ENCODE data around the gene OR10D3.
"Not testable (repeated sequence)": the region's sequence is repeated elsewhere in the genome, so short reads cannot be mapped to it uniquely, and the experiment has no call there.

Gene OR10D3, protein sequence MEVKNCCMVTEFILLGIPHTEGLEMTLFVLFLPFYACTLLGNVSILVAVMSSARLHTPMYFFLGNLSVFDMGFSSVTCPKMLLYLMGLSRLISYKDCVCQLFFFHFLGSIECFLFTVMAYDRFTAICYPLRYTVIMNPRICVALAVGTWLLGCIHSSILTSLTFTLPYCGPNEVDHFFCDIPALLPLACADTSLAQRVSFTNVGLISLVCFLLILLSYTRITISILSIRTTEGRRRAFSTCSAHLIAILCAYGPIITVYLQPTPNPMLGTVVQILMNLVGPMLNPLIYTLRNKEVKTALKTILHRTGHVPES

DNA sequence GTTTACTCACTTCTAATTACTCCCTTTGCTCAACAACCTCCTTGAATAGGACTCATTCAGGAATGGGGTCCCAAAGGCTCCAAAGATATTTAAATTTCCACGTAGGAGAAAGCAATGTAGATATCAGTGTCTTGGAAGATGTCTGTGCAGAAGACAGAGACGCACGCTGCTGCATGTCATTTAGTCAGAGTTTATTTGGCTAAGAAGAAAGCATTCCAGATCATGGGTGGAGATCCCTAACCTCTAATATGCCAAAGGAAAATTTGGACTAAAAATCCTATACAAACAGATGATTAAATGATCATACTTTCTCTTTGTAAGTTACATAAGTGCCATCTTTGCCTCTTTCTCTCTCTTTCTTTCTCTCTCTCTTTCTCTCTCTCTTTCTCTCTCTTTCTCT is at the start of gene OR10D3:
Gene OR10D3, plus strand, starts transcription at position 278 of the 400 bp plus-strand sequence. CDS start 1,925 bp downstream, outside the sequence.
- DNase-seq = no peak

DNA sequence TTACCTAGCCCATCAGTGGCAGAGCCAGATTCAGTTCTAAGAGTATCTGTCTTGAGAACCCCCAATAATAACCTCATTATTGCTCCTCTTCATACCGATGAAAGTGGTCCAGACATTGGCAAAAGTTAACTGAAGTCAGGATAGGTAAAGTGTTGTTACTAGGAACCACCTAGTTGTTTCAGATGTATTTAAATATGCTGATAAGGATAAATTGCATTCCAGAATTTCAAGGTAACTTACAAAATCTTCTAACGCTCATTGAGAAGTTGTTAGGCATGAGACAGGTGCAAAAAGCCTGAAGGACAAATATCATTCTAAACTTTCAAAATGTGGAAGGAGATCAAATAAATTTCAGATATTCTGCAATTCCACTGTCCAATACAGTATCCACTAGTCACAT is 40.1 kb upstream of the OR10D3 start:
- no peak for DNase-seq

DNA sequence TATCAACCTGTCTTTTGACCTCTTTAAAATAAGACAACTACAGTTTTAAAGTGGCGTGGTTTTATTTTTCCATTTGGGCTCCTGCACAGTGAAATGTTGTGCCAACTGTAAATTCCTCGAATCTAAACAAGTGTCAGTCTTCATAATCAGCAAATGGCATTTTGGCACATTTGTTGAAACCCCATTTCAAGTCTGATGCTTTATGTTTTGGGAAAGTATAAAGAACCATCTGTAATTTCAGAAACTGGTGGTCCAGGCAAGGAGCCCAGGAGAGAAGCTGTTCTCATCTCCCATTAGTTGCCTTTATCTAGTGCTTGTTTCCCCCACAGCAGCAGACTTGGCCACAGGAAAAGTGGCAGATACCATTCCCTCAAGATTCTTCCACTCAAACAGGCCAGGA is 35.2 kb upstream of the OR10D3 start:
- DNase-seq = no peak

DNA sequence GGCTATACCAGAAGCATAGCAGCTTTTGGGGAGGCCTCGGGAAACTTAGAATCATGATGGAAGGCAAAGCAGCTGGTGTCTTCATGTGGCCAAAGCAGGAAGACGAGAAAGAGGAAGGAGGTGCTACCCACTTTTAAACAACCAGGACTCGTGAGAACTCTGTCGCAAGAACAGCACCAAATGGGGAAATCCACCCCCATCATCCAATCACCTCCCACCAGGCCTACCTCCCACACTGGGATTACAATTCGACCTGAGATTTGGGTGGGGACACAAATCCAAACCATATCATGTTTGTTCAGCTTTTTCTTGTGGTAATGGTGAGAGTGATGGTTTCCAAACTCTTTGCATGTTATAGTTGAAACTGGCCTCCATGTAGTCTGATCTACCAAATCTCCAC is 32.5 kb upstream of the OR10D3 start:
- DNase-seq = no peak

DNA sequence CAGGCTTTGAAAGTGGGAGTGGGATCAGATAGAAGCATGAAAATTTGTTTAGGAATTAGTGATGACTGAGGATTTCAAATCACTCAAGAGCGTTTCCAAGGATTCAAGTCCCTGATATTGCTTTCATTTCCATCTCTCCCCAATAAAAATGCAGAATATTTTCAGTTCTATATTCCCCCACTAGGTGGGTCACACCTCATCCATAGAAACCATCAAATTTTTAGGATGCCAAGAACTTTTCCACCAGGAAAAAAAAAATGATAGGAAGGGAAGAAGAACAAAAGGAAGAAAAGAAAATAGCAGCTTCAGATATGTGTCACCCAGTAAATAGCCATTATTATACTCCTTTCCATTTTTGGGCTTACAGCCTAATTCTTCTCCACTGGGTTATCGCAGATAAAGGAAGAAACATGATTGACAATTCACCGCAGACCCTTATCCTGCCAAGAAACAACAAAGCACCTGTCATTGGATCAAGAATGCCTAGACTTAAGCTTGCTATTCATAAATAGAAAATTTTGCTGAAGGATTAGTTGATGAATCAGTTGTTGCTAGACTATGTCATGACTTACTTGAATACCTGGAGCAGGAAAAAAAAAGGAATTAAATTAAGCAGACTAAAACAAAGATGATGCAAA is 30.3 kb upstream of the OR10D3 start:
- DNase-seq = no peak

DNA sequence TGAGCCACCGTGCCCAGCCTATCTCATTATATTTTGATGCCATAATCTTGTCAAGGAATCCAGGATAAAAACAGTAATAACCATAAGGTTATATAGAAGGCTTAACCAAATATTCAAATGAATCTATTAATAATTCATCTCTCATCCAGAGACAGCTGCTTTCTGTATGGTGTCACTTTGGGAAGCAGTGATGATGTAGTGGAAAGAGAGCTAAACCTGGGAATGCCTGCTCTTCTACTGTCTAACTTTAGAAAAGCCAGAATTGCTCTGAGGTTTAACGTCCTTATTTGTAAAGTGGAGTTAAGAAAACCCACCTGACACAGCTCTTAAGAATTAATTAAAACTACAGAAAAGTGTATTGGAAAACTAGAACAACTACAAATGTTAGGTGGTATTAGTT is 29.3 kb upstream of the OR10D3 start:
- DNase-seq = no peak

DNA sequence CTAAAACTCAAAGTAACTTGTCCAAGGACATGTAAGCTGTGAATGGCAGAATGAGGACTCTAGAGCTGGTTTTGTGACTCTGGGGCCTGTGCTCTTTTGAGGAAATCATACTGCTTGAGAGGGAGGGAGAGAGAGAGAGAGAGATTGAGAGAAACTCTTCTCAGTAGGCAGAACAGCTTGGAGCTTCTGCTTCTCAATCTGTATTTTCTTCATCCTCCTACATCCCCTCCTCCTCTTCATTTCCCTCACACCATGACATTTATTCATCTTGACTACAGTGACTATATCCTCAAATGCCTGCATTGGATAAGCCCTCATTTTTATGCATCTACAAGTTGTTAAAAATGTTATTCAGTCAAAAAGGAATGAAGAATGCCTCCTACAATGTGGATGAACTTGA is 23.7 kb upstream of the OR10D3 start:
- DNase-seq = no peak

DNA sequence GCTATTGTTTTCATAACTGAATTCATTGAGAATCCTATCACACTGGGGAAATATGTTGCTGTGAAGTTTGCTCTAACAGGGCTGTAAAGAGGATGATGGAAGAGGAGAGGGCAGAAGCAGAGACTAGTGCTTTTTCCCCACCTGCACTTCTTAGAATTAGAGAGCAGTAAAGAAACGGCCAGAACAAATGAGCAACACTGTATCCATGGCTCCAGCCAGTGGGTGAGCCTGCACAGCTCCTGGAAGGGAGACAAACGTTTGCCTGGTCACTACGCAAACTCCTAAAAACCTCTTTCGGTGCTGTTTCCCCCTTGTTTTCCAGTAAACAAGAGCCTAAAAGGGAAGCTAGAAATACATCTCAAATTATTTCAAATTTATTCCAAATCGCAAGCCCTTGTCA is 22.2 kb upstream of the OR10D3 start:
- no peak for DNase-seq

DNA sequence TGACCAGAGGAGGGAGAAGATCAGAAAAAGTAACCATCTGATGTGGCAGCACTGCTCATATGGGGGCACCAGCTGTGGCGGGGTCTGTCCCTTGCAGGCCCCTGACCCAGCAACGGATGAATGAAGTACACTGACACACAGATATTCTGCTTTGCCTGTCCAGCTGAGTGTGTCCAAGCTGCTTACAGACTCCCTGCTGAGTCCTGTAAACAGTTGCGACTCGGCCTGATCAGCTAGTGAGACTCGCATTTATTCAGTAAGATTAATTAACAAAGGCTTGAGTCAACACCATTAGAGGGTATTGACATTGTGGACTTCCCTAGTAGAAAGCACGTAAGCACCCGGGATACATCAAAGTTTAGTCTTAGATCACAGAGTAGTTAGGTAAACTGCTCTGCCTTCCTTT is 15.3 kb upstream of the OR10D3 start:
- DNase-seq = no peak

DNA sequence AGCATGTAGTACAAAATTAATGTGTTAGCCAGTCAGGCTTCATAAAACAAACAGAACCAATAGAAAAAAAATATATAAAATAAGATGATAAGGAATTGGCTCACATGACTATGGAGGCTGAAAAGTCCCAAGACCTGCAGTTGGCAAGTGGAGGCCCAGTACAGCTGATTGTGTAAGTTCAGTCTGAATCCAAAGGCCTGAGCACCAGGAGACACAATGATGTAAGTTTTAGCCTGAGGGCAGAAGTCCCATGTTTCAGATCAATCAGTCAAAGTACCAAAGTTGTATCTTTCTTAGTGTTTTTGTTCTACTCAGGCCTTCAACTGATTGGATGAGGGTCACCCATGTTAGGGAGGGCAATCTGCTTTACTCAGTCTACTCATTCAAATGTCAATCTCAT is 14.3 kb upstream of the OR10D3 start:
- DNase-seq = no peak

DNA sequence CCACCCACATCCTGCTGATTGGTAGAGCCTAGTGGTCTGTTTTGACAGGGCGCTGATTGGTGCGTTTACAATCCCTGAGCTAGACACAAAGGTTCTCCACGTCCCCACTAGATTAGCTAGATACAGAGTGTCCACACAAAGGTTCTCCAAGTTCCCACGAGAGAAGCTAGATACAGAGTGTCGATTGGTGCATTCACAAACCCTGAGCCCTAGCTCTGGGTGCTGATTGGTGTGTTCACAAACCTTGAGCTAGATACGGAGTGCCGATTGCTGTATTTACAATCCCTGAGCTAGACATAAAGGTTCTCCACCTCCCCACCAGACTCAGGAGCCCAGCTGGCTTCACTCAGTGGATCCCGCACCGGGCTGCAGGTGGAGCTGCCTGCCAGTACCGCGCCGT is 12.8 kb upstream of the OR10D3 start:
- not testable (repeated sequence) for DNase-seq

DNA sequence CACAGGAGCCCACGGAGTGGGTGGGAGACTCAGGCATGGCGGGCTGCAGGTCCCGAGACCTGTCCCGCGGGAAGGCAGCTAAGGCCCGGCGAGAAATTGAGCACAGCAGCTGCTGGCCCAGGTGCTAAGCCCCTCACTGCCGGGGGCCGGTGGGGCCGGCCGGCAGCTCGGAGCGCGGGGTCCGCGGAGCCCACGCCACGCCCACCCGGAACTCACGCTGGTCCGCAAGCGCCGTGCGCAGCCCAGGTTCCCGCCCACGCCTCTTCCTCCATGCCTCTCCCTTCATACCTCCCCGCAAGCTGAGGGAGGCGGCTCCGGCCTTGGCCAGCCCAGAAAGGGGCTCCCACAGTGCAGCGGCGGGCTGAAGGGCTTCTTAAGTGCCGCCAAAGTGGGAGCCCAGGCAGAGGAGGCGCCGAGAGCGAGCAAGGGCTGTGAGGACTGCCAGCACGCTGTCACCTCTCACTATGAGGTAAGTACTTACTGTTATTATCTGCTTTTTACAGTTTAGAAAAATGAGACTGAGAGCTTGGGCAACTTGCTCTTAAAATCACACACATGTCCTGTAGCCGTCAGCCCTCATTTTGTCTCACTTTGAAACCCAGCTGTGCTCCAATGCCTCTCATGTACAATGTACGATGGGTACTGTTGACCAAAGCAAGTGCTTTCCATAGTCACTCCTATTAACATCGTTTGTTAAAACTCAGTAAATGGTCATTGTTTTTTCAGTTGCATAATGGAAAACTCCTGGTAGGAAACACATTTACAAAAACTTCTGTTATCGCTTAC is 12.2 kb upstream of the OR10D3 start:
- no peak for DNase-seq

DNA sequence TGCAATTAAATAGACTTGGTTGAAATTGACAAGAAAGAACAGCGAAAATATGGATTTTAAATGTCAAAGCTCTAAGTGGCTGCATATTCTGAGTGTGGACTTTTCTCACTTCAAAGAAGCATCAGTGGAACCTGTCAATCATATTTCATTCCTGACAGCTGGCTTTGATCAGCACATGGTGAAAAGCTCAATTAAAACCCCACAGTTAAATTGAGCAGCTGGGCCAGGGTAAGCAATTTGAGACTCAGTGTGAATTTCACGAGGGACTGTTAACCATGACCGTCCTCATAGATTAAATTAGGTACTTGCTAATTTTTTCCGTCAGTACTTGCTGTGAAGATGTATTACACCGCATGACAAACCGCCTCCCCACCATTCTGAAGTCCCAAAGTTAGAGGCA is 11.0 kb upstream of the OR10D3 start:
- DNase-seq = no peak

DNA sequence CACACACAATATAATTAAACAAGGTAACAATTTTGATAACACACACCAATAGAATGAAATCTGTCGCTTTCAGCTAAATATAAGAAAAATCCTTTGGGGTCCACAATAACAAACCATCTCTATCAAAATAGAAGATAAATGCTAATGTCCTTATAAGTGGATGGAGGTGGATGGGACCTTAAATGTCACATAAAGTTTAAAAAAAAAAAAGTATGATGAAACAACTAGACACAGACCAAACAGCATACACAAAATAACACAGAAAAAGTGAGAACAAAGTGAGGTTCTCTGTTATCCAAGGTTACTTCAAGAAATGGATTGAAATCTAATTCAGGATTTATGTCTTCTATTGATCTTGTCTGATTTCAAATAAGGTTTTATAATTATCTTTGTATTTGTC is 10.5 kb upstream of the OR10D3 start:
- DNase-seq = no peak

DNA sequence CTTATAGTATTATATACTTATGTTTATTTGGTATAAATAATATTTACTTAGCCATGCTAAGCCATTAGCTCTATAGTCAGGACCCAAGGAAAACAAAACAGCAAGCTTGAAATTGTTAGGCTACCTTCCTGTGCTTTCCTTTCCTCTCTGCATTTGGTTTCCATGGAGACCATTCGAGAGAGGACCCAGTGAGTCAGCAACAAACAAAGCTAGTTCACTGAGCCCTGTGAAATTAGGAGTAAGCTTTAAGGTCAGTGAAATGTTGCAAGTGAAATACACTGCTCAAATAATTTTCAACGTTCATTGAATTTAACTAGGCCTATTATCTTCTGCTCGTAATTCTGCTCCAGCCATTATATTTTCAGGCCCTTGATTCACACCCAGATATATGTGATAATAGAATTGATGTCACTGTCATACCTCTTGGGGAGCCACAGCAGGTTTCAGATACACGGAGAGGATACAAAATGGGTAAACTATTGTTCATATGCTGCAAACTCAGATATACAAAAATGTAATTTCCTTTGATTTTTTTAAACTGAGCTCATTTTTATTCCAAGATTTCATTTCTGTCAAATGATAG is 9.1 kb upstream of the OR10D3 start:
- DNase-seq = no peak

DNA sequence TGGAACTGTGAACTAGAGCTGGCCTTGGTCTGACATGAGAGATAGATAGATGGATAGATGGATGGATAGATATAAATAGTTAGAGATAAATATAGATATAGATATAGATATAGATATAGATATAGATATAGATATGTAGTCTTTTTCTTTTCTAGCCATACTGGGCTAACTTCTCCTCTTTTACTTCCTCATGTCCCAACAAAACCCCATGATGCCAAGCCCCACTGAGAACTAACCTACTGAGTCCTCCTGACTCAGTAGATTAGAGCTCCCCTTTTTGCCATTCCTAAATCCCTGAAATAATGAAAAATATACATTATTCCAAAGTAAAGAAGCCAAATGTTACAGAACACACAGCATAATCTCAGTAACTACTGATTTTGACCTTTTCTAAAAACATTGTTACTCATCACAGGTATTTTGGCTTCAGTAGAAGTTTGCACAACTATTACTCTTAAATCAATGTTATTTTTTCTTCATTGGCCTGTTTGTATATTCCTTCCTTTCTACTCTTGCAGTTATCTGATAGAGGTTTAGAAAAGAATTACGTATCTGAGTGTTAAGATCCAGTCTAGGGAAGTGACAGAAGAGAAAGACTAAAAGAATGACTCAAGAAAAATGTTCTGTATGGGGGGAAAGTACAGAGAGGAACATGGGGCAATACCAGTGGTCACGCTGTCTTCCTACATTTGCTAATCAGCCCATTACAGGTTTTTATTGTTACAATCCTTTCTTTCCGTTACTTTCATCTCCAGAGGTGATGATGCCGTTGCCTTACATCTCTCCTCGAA is 6.0 kb upstream of the OR10D3 start:
- no peak for DNase-seq

DNA sequence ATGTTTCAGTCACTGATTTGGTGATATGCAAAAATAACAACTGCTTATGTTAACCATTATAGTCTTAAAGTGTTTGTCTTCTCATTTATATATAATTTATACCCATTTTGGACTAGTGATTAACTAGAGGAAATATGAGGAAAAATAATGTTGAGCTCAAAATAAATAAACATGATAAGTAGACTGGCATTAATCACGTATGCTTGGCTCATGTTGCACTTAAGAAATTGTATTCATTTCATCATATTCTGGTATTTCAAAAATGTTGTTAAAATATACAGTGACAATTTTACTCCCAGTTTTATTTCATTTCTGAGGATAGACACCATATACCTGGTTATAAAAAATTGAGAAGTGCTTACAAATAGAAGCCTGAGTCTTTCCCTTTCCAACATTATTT is 3.8 kb upstream of the OR10D3 start:
- no peak for DNase-seq

DNA sequence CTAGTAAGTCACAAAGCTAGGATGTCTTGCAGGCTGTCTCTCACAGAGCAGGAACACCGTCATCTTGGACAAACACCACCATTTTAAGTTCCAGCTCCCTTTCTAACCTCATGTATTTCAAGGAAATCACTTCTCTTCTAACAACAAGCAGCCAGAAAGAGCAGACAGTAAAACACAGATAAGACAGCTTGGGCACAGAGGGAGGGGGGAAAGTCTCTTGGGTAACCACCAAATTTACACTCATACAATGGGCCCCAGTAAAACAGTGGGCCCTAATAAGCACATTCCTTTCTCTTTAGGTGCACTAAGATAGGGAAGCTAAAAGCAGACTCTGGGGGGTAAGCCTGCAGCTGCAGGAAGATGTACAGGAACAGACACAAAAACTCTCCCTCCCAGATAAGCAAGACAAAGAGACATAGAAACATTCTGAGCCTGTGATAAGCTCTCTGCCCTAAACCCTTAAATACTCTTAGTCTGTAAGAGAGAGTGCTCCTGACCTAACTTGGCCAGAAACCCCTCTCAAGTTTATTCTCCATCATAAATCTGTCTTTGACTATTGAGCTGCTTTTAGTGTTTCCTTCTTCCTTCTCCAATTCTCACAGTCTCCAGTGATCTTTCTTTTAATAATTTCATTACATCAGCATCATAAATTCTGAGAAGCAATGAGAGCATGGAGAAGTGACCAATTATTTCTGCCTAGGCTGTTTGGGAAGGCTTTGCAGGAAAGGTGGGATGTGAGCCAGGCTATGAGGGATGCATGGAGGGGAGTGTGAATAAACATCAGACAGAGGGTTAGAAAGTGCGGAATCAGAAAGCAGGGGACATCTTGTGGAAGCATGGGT is 7.4 kb downstream of the OR10D3 start:
- no peak for DNase-seq

DNA sequence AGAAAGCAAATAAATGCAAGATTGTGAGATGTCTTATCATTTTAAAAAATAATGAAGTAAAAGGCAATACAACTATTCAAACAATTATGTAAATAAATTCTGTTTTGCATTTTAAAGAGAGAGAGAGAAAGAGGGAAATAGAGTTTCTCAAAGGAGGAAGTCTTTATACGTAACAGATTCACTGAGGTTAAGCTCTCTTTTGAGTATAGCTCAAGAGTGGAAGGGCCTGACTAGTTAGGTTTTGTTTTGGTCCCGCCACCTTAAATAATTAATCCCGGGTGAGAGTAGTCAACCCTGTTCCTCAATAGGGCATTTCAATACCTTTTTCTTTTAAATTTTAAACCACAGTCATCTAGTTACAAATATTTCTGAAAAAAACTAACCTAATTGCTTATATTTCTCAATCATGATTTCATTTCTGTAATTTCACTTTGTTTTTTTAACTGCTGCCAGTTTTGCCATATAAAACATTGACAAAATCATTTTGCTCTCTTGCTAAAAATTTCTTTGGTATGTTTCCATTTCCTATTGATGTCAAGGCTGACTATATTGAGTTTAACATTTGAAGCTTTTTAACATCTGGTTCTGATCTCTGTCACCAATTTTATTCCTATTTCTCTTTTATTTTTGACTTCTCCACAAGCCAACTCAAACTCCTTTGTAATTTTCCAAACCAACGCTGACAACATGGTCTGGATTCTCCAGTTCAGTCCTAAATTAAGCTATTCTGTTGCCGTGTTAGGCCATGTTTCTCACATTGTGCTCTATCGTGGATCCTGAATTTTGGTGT is 10.3 kb downstream of the OR10D3 start:
- no peak for DNase-seq

DNA sequence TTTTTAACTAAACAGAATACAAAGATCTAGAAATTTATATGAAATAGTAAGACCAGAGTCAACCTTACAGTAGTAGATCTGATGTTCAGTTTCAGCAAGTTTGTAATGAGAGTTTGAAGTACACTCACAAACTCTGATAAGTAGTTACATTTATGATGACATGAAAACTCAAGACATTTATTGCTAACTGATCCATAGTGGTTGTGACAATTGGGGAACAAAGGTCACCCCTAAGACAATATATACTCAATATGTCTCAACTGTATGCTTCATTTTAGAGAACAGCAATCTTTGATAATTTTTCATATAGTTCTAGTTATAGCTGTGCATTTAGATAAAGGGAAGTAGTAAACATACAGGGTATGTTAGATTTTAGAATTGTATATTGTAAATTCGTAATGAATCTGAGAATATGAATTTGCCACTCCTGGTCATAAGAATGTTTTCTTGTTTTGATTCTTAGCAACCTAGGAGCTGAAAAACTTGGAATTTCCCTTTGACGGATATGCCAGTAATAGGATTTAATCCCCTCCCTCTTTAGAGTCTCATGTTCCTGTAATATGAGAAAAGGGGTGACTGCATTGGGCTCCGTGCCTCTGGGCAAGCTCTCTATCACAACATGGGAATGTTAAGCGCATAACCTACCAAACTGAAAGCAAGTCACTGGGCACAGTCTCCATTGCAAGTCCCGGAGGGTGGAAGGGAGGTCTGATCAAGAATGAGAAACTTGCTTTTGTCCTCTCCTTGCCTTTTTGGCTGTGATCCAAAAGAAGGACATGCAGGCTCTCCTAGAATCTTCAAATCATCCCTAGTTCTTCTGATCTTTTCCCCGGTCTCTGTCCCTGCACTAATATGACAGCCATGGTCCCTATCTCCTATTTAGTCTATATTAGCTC is 11.4 kb downstream of the OR10D3 start:
- no peak for DNase-seq

Measured in activated effector memory CD4-positive, alpha-beta T cell treated with Interleukin-2 at 50 U/mL for 16 hours (primary cell).